ENCODE results near the gene CEMIP2. TPM values are rescaled to one million over a fixed set of nuclear protein-coding genes. Genes with fewer than 3 reads are reported as not detected.
A peak's percentile ranks its signal among the peaks of the same experiment; 100 is the strongest.

The CEMIP2 gene
- total and polyA plus RNA-seq, 9 donors = 6.3 to 91.3 (median 11.0) TPM

- Histone ChIP-seq H3K36me3 (no peaks in the 10 kb centered on the region), H3K4me1 (ENCODE audit: insufficient read depth) (no peaks in the 10 kb centered on the region), H3K27ac (no peak overlapping the region), H3K4me3 (no peak overlapping the region), H3K27me3 (no peaks in the 10 kb centered on the region), H3K9me3 (no peaks in the 10 kb centered on the region)
- TF ChIP-seq CTCF (IDR thresholded peaks at IDR 0.05) = no peak
- no peak for TF ChIP-seq EP300 (IDR thresholded peaks at IDR 0.05)
- no peak for TF ChIP-seq POLR2A (IDR thresholded peaks at IDR 0.05)
- no peak for DNase-seq
- WGBS, 3 donors = 77 to 81% (median 78%) methylated on average over 5 of the region's 5 CpGs
- intact Hi-C loops (cut with DNase I) = no loop called here
Measured at GRCh38 chr9:71778085-71778484, 9.8 kb upstream of the CEMIP2 start.

GRCh38 chr9:71774920-71775319, 6.6 kb upstream of the CEMIP2 start:
- Histone ChIP-seq H3K4me1 (ENCODE audit: insufficient read depth) (no peaks in the 10 kb centered on the region), H3K27ac (no peak overlapping the region), H3K4me3 (no peak overlapping the region), H3K9me3 (no peaks in the 10 kb centered on the region), H3K27me3 (no peaks in the 10 kb centered on the region), H3K36me3 (no peaks in the 10 kb centered on the region)
- WGBS, 3 donors = 39 to 61% (median 59%) methylated on average over 3 of the region's 3 CpGs
- DNase-seq = no peak
- TF ChIP-seq POLR2A (IDR thresholded peaks at IDR 0.05) (no peak), CTCF (IDR thresholded peaks at IDR 0.05) (no peak), EP300 (IDR thresholded peaks at IDR 0.05) (no peak)
- intact Hi-C loops (cut with DNase I) = no loop called here

DNA sequence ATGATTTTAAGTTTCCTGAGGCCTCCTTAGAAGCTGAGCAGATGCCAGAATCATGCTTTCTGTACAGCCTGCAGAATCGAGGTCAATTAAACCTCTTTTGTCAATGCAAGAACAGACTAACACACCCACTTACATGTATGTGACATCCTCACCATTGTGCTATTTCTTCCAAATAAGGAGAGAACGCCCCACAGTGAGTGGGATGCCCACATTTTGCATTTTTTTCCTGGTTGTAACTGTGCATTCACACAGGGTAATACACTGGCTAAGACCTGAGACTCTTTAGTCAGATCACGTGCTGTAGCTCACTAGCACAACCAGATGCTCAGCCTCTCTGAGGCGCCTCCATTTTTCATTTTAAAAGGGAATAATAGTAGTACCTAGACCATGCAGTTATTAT, 4.4 kb upstream of the CEMIP2 start:
- WGBS, 3 donors = 78 to 89% (median 87%) methylated on average over 4 of the region's 4 CpGs

DNA sequence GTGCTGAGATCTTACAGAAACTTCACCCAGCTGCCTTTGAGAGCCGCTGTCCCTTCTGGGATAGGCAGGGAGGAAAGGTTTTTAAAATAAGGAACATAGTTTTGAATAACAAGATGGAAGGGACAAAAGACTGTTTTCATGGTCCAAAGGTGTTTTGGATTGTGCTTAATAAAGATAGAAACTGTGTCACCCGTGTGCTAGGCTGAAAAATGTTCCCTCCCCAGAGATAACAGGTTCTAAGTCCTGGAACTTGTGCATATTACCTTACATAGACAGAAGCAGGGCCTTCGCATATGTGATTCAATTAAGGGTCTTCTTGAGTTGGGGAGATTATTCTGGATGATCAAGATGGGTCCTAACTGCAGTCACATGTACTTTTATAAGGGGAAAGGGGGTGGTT, 1.9 kb upstream of the CEMIP2 start:
- Histone ChIP-seq H3K4me3 (no peak overlapping the region), H3K4me1 (ENCODE audit: insufficient read depth) (peaks cover 5% of the 10 kb centered on the region), H3K36me3 (no peaks in the 10 kb centered on the region), H3K9me3 (no peaks in the 10 kb centered on the region), H3K27ac (peak overlapping the region in 1 of 2 donors; percentile 95), H3K27me3 (no peaks in the 10 kb centered on the region)
- WGBS, 3 donors = 65 to 79% (median 70%) methylated on average over 3 of the region's 3 CpGs
- TF ChIP-seq POLR2A (IDR thresholded peaks at IDR 0.05) (no peak), CTCF (IDR thresholded peaks at IDR 0.05) (no peak), EP300 (IDR thresholded peaks at IDR 0.05) (no peak)
- intact Hi-C loops (cut with DNase I) = no loop called here
- no peak for DNase-seq

More for the DNA sequence above, 4.4 kb upstream of the CEMIP2 start:
- intact Hi-C loops (cut with DNase I) = no loop called here
- H3K4me3 ChIP-seq = no peak overlapping the region
- H3K4me1 ChIP-seq (ENCODE audit: insufficient read depth) = no peaks in the 10 kb centered on the region
- DNase-seq = no peak
- TF ChIP-seq EP300 (IDR thresholded peaks at IDR 0.05) = no peak
- TF ChIP-seq CTCF (IDR thresholded peaks at IDR 0.05) = no peak
- TF ChIP-seq POLR2A (IDR thresholded peaks at IDR 0.05) = no peak
- H3K36me3 ChIP-seq = no peaks in the 10 kb centered on the region
- H3K27ac ChIP-seq = no peak overlapping the region
- H3K9me3 ChIP-seq = no peaks in the 10 kb centered on the region
- H3K27me3 ChIP-seq = no peaks in the 10 kb centered on the region

Data from ovary (tissue), 9 donors.